Tibial nerve (tissue), 4 donors: Measurements from ENCODE around the gene ST6GALNAC5. TPM values are rescaled to one million over a fixed set of nuclear protein-coding genes. Genes with fewer than 3 reads are reported as not detected.
"Not testable (repeated sequence)": the region's sequence is repeated elsewhere in the genome, so short reads cannot be mapped to it uniquely, and the experiment has no call there.

Source experiments
- DNase-seq, 2 donors: peaks; one replicate each; pipeline ENCODE4 v3.0.0-alpha.2; 2019; ENCODE audit warnings: low spot score in 2 of 2
- H3K27ac ChIP-seq, 4 donors: fragments of 200-600 bp; sonication (generic) in 3 of 4; one replicate each; pipeline ENCODE4 v1.5.1; 2017 to 2019; ENCODE audit warnings: mild to moderate bottlenecking in 1 of 4
- H3K27me3 ChIP-seq, 2 donors: fragments of 200-600 bp; sonication (generic) in 1 of 2; one replicate each; pipeline versions ENCODE4 v1.5.1 to v1.6.0; 2017 to 2019
- H3K36me3 ChIP-seq, 3 donors: fragments of 200-600 bp; sonication (generic); one replicate each; pipeline ENCODE4 v1.5.1; 2018 to 2019
- H3K4me1 ChIP-seq, 4 donors: fragments of 200-600 bp; sonication (generic) in 3 of 4; one replicate each; pipeline ENCODE4 v1.5.1; 2017 to 2019
- H3K4me3 ChIP-seq, 4 donors: fragments of 200-600 bp; sonication (generic) in 3 of 4; one replicate each; pipeline ENCODE4 v1.5.1; 2017 to 2019; ENCODE audit warnings: mild to moderate bottlenecking in 1 of 4, moderate library complexity in 1 of 4
- H3K9me3 ChIP-seq, 4 donors: fragments of 200-600 bp; sonication (generic) in 3 of 4; one replicate each; pipeline ENCODE4 v1.5.1; 2017 to 2019
- EP300 ChIP-seq, 2 donors: sonication (generic); formaldehyde crosslinking; IDR thresholded peaks; one replicate each; pipeline ENCODE4 v1.6.1; 2017; ENCODE audit warnings: antibody characterized with exemption in 2 of 2, mild to moderate bottlenecking in 1 of 2
- POLR2A ChIP-seq, 2 donors: fragments of 450-650 bp; IDR thresholded peaks; one replicate each; pipeline ENCODE4 v1.6.1; 2017; ENCODE audit warnings: antibody characterized with exemption in 2 of 2, mild to moderate bottlenecking in 2 of 2, moderate library complexity in 2 of 2
- WGBS, 2 donors: methylation state at CpG; one replicate each; pipeline ENCODE4 v1.1.5; 2018; 5-methylcytosine and 5-hydroxymethylcytosine counted together
- total RNA-seq, 4 donors: library from RNA; depleted of rRNA; stranded (reverse); fragments of >200 nt; gene quantifications; one replicate each; pipeline ENCODE4 v1.1.0, GENCODE V29; 2016
- TF ChIP-seq, protein P1 (sequence below), 5 experiments: fragments of 200-600 bp in 3 of 5; fragments of 450-650 bp in 2 of 5; sonication (generic) in 3 of 5; IDR thresholded peaks; one replicate each; pipeline ENCODE4 v1.5.1; 2016 to 2019; ENCODE audit warnings: antibody characterized with exemption in 5 of 5, mild to moderate bottlenecking in 3 of 5, moderate library complexity in 2 of 5

Gene ST6GALNAC5
- total RNA-seq, 4 donors from 2014 or later, result 10.6 to 57.2 (median 20.5) TPM

DNA sequence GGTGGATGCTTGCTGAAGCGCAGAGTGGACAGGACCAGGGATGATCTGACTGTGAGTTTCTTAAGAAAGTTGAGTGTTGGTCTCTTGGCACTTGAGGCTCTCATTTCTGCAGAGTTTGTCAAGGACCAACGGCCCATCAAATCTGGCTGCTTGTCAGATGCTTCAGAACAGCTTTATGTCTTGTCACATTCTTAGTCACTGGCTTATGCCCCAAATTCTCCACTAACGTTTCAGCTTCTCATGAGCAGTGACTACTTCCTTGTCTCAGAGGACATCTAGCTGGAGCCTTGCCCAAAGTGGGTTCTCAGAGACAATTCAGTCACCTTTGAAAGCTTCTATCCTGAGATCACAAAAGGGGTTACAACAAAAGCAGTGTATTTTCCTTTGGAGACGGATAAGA is 92.3 kb downstream of the ST6GALNAC5 start:
- DNase-seq, result no peak
- no peaks in the 10 kb centered on the region for H3K36me3 ChIP-seq
- WGBS, 2 donors, result 65% methylated on average over 4 of the region's 4 CpGs
- H3K9me3 ChIP-seq, result no peaks in the 10 kb centered on the region
- H3K27ac ChIP-seq, result no peak overlapping the region
- no peak overlapping the region for H3K4me3 ChIP-seq
- no peaks in the 10 kb centered on the region for H3K27me3 ChIP-seq
- H3K4me1 ChIP-seq, result no peaks in the 10 kb centered on the region
- TF ChIP-seq EP300 (IDR thresholded peaks at IDR 0.05), result no peak
- TF ChIP-seq, protein P1, sequence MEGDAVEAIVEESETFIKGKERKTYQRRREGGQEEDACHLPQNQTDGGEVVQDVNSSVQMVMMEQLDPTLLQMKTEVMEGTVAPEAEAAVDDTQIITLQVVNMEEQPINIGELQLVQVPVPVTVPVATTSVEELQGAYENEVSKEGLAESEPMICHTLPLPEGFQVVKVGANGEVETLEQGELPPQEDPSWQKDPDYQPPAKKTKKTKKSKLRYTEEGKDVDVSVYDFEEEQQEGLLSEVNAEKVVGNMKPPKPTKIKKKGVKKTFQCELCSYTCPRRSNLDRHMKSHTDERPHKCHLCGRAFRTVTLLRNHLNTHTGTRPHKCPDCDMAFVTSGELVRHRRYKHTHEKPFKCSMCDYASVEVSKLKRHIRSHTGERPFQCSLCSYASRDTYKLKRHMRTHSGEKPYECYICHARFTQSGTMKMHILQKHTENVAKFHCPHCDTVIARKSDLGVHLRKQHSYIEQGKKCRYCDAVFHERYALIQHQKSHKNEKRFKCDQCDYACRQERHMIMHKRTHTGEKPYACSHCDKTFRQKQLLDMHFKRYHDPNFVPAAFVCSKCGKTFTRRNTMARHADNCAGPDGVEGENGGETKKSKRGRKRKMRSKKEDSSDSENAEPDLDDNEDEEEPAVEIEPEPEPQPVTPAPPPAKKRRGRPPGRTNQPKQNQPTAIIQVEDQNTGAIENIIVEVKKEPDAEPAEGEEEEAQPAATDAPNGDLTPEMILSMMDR (IDR thresholded peaks at IDR 0.05), result no peak
- no peak for TF ChIP-seq POLR2A (IDR thresholded peaks at IDR 0.05)

DNA sequence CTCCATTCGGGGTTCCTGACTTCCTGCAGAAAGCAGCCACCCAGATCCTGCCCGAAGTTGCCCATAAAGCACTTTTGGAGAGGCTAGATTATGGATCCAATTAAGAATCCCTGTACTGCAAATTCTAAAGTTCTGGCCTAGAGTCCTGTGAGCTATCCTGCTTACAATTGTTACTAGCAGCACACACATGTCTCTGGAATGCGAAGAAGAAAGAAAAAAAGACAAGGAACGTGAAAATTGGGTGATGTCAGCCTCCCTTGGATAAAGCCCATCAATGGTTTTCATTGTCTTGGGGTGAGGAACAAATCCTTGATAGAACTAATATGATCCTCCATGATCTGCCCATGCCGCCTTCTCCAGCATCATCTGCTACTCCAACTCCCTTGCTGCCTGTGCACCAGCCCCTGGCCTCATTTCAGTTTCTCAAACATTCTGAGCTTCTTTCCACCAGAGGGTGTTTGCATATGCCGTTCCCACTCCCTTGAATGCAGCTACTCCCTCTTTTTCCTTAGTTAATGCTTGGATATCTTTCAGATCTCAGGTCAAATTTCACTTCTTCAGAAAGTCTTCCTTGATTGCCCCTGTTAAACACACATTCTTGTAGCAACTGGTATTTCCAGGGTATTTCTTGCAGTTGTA is 94.0 kb downstream of the ST6GALNAC5 start:
- TF ChIP-seq POLR2A (IDR thresholded peaks at IDR 0.05) (no peak), EP300 (IDR thresholded peaks at IDR 0.05) (no peak)
- TF ChIP-seq, protein P1 (IDR thresholded peaks at IDR 0.05), result no peak
- no peak overlapping the region for H3K4me3 ChIP-seq
- H3K9me3 ChIP-seq, result peaks cover 0 to 4% (median 0%) of the 10 kb centered on the region in 4 donors
- DNase-seq, result no peak
- H3K4me1 ChIP-seq, result no peaks in the 10 kb centered on the region
- no peak overlapping the region for H3K27ac ChIP-seq
- no peaks in the 10 kb centered on the region for H3K36me3 ChIP-seq
- WGBS, 2 donors, result 68 to 73% methylated on average over 6 of the region's 6 CpGs
- no peaks in the 10 kb centered on the region for H3K27me3 ChIP-seq

DNA sequence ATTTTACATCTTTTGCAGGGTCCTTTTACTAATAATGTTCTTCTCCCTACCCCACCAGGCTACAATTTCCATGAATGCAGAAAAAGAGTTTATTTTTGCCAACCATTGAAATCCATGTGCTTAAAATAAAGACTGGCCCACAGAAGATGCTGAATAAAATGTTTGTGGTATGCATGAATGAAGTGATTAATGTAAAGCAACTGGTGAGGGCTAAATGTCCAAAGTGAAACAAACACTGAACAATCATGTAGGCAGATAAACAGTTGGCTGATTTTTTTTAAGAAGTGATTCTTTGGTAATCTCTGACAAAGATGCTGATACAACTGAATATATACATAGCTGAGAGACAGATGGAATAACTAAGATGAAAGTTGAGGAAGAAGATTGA is 94.5 kb downstream of the ST6GALNAC5 start:
- TF ChIP-seq EP300 (IDR thresholded peaks at IDR 0.05), result no peak
- TF ChIP-seq, protein P1 (IDR thresholded peaks at IDR 0.05), result no peak
- no peak for TF ChIP-seq POLR2A (IDR thresholded peaks at IDR 0.05)
- DNase-seq, result no peak
- H3K9me3 ChIP-seq, result peaks cover 0 to 4% (median 0%) of the 10 kb centered on the region in 4 donors
- H3K36me3 ChIP-seq, result no peaks in the 10 kb centered on the region
- H3K27me3 ChIP-seq, result no peaks in the 10 kb centered on the region
- H3K4me1 ChIP-seq, result no peaks in the 10 kb centered on the region
- H3K4me3 ChIP-seq, result no peak overlapping the region
- no peak overlapping the region for H3K27ac ChIP-seq

DNA sequence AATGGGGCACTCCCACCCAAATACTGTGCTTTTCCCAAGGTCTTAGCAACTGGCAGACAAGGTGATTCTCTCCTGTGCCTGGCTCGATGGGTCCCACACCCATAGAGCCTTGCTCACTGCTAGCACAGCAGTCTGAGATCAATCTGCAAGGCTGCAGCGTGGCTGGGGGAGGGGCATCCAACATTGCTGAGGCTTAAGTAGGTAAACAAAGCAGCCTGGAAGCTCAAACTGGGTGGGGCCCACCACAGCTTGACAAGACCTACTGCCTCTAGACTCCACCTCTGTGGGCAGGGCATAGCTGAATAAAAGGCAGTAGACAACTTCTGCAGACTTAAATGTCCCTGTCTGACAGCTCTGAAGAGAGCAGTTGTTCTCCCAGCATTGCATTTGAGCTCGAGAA is 114.0 kb downstream of the ST6GALNAC5 start:
- not testable (repeated sequence) for DNase-seq, H3K36me3 ChIP-seq, H3K27ac ChIP-seq, H3K27me3 ChIP-seq, H3K4me1 ChIP-seq, H3K4me3 ChIP-seq
- WGBS, 2 donors, result 31 to 86% methylated on average over 1 to 2 of the region's 3 CpGs
- H3K9me3 ChIP-seq, result peaks cover 0 to 25% (median 0%) of the 10 kb centered on the region in 4 donors

DNA sequence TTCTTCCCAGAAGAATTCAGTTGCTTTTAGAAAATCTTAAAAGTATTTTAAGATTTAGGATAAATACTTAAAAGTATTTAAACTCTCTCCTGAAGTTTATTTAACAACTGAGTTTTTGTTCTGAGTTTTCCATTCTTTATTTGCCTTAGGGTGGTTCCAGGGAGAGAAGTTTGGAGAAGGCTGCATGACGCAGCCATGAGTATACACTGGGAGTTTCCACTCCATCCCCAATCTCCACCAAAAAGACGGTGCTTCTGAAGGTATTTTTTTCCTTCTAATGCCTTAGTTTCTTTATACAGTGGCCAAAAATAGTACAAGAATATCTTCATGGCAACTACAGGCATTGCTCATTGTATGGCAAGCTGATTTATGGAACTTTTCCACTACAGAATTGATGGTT is 122.7 kb downstream of the ST6GALNAC5 start:
- H3K36me3 ChIP-seq, result no peaks in the 10 kb centered on the region
- 70 to 86% methylated on average over 2 of the region's 2 CpGs for WGBS, 2 donors
- no peaks in the 10 kb centered on the region for H3K27me3 ChIP-seq
- TF ChIP-seq, protein P1 (IDR thresholded peaks at IDR 0.05), result no peak
- no peak for TF ChIP-seq POLR2A (IDR thresholded peaks at IDR 0.05)
- no peak for TF ChIP-seq EP300 (IDR thresholded peaks at IDR 0.05)
- H3K4me3 ChIP-seq, result no peak overlapping the region
- no peak overlapping the region for H3K27ac ChIP-seq
- no peak for DNase-seq
- H3K4me1 ChIP-seq, result peaks cover 0 to 18% (median 3%) of the 10 kb centered on the region in 4 donors
- H3K9me3 ChIP-seq, result peaks cover 0 to 15% (median 0%) of the 10 kb centered on the region in 4 donors
